Astrocyte (in vitro differentiated cells and primary cell): ENCODE data around the gene CYP39A1.

ENCODE experiments used
- EZH2 ChIP-seq: IDR thresholded peaks from 2 replicates; pipeline ENCODE4 v1.6.1; 2012; ENCODE audit warnings: mild to moderate bottlenecking, low read length, inconsistent platforms; ENCODE audit not compliant: insufficient read depth
- TF ChIP-seq, protein P1 (sequence below): IDR thresholded peaks from 2 replicates; pipeline ENCODE4 v1.5.1; 2011; ENCODE audit warnings: low read depth, mild to moderate bottlenecking, inconsistent platforms, low read length, moderate library complexity; ENCODE audit not compliant: insufficient read depth

DNA sequence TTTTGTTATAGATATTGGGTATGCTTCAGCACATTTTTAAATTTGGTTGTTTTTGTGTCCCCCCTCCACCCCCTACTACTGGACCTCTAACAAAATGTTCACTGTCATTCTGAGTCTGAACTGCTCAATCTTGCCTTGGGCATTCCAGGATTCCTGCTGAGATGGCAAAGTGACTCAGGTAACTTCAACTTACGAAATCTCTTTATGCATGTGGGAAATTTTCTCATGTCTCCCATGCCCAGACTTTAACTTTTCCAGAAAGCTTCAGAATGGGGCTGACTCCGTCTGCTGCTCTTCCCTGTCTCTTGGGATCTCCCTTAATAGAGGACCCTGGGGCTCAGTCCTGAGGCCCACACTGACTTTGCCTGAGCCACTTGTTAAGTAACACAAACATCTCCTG, 14.0 kb downstream of the CYP39A1 start:
- TF ChIP-seq, protein P1, sequence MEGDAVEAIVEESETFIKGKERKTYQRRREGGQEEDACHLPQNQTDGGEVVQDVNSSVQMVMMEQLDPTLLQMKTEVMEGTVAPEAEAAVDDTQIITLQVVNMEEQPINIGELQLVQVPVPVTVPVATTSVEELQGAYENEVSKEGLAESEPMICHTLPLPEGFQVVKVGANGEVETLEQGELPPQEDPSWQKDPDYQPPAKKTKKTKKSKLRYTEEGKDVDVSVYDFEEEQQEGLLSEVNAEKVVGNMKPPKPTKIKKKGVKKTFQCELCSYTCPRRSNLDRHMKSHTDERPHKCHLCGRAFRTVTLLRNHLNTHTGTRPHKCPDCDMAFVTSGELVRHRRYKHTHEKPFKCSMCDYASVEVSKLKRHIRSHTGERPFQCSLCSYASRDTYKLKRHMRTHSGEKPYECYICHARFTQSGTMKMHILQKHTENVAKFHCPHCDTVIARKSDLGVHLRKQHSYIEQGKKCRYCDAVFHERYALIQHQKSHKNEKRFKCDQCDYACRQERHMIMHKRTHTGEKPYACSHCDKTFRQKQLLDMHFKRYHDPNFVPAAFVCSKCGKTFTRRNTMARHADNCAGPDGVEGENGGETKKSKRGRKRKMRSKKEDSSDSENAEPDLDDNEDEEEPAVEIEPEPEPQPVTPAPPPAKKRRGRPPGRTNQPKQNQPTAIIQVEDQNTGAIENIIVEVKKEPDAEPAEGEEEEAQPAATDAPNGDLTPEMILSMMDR, result no peak
- no peak for TF ChIP-seq EZH2
